ENCODE data around the gene PTPRU.
A peak's percentile ranks its signal among the peaks of the same experiment; 100 is the strongest.

Gene PTPRU

GRCh38 chr1:29249951-29250581 lies 13.7 kb downstream of the PTPRU start:
- DNase-seq (ENCODE audit: low read depth) = peak; percentile 42
- no peak for TF ChIP-seq CTCF (conservative IDR thresholded peaks at IDR 0.05; ENCODE audit: low read depth, low read length)
- H3K4me3 ChIP-seq (ENCODE audit: low read length) = no peak overlapping the region

DNA sequence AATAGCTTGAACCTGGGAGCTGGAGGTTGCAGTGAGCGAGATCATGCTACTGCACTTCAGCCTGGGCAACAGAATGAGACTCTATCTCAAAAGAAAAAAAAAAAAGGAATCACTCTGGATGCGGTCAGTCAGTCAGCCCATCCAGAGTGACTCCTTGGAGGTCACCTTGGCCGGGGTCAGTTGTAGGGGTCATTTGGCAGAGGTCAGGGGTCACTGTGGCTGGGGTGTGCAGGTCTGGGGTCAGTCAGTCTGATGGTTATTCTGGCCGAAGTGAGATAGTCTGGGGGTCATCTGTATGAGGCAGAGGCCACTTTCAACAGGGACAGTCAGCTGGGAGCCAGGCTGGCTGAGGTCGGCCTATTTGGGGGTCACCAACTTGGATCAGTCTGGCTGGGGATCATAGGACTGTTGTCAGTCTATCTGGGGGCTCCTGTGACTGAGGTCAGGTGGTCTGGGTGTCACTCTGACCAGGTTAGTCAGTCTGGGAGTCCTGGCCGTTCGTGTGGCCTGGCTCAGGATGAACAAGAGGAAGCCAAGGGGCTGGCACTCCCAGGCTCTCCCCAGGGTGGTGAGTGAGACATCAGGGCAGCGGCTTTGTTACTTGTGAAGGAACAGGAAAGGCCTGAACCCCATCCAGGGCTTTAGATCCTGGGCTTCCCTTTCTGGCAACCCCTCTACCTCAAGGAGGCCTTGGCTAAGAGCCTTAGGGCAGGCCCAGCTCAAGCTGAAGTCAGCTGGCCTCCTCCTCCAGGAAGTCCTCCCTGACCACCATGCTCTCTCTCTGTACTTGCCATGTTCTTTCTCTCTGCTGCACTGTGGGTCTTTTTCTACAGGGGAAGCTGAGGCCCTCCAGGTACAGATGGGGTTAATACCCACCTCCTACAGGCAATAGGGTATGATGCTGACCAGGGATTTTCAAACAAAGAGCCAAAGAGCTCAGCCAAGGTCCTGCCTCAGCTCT lies 15.1 kb downstream of the PTPRU start:
- no peak overlapping the region for H3K4me3 ChIP-seq (ENCODE audit: low read length)
- no peak for DNase-seq (ENCODE audit: low read depth)
- TF ChIP-seq CTCF (conservative IDR thresholded peaks at IDR 0.05; ENCODE audit: low read depth, low read length) = no peak

- no peak overlapping the region for H3K4me3 ChIP-seq (ENCODE audit: low read length)
- TF ChIP-seq CTCF (conservative IDR thresholded peaks at IDR 0.05; ENCODE audit: low read depth, low read length) = no peak
- no peak for DNase-seq (ENCODE audit: low read depth)
These were observed 16.9 kb downstream of the PTPRU start for GRCh38 chr1:29253180-29253579.

- H3K4me3 ChIP-seq (ENCODE audit: low read length) = no peak overlapping the region
- DNase-seq (ENCODE audit: low read depth) = no peak
- no peak for TF ChIP-seq CTCF (conservative IDR thresholded peaks at IDR 0.05; ENCODE audit: low read depth, low read length)
These were observed 18.0 kb downstream of the PTPRU start for GRCh38 chr1:29254346-29254745.

DNA sequence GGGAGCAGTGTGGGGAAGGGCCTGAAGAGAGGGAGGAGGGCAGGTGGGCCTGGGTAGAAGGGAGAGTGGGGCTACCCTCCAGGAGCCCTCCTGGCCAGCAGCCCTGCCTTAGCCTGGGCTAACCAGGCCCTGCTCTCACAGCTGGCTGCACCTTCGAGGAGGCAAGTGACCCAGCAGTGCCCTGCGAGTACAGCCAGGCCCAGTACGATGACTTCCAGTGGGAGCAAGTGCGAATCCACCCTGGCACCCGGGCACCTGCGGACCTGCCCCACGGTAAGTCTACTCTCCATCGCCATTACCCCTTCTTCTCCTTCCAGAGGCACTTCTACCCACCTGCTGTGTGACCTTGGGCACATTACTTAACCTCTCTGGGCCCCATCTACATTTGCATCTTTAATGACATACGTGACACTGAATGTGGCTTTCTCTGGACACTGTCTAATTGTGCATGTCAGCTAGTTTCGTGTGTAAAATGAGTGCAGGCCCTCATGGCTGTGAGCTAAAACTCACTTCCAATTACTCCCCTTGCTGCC lies 18.9 kb downstream of the PTPRU start:
- no peak overlapping the region for H3K4me3 ChIP-seq (ENCODE audit: low read length)
- no peak for DNase-seq (ENCODE audit: low read depth)
- no peak for TF ChIP-seq CTCF (conservative IDR thresholded peaks at IDR 0.05; ENCODE audit: low read depth, low read length)

DNA sequence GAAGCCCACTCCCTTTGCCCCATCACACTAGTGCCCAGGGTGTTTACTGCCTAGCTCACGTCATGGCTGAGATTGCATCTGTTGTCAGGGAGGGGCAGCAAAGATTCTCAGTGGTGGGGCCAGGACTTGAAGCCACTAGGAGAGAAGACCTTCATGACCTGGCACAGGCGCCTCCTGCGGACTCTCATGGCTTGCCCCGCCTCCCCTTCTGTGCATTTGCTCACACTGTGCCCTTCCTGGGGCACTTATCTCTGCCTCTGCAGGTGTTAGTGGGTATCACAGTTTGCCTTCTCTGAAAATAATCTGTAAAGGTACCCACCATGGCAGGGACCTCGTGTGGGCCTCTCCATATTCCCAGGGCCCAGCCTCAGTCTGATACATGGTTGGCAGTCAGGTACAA lies 20.1 kb downstream of the PTPRU start:
- H3K4me3 ChIP-seq (ENCODE audit: low read length) = no peak overlapping the region
- no peak for DNase-seq (ENCODE audit: low read depth)
- TF ChIP-seq CTCF (conservative IDR thresholded peaks at IDR 0.05; ENCODE audit: low read depth, low read length) = peak; percentile 7
